PC-9 (cell line): ENCODE measurements around the gene SND1. TPM values are rescaled to one million over a fixed set of nuclear protein-coding genes. Genes with fewer than 3 reads are reported as not detected.

Experiments used
- BruUV-seq: library from RNA; stranded (reverse); fragments of 400-500 nt; replicated peaks from 2 replicates; lab custom pipeline; 2021; lab: Mats Ljungman, UMichigan
- CTCF ChIA-PET: fragments of 300-600 bp; sonication (Branson Sonifier 250); formaldehyde crosslinking; loops from one replicate; lab custom pipeline; 2022; ENCODE audit warnings: antibody characterized with exemption; lab: Charles Lee
- POLR2A ChIA-PET: fragments of 300-600 bp; sonication (Branson Sonifier 250); formaldehyde crosslinking; loops from one replicate; lab custom pipeline; 2022; ENCODE audit warnings: antibody characterized with exemption; ENCODE audit not compliant: unreplicated experiment; lab: Charles Lee
- DNase-seq, 2 experiments: peaks; one replicate each; pipeline versions ENCODE4 v3.0.0 to v3.0.0-alpha.2; 2015 to 2022; ENCODE audit warnings: mixed read lengths in 1 of 2
- H2AFZ ChIP-seq: fragments of 200-600 bp; sonication (generic); 2 replicates; pipeline ENCODE4 v1.8.1; 2017; ENCODE audit warnings: antibody characterized with exemption
- H3F3A ChIP-seq: fragments of 200-600 bp; sonication (generic); 2 replicates; pipeline ENCODE4 v1.8.1; 2017; ENCODE audit warnings: antibody characterized with exemption, mild to moderate bottlenecking, low read depth; ENCODE audit not compliant: insufficient read depth
- H3K27ac ChIP-seq: fragments of 200-600 bp; sonication (generic); 2 replicates; pipeline ENCODE4 v1.6.1; 2016; ENCODE audit warnings: mixed run types
- H3K27me3 ChIP-seq: fragments of 200-600 bp; sonication (generic); 2 replicates; pipeline ENCODE4 v1.6.1; 2016; ENCODE audit warnings: low read depth, mixed run types; ENCODE audit not compliant: insufficient read depth
- H3K36me3 ChIP-seq: fragments of 200-600 bp; sonication (generic); 2 replicates; pipeline ENCODE4 v1.6.1; 2016; ENCODE audit warnings: low read depth, mixed run types
- H3K4me1 ChIP-seq: fragments of 200-600 bp; sonication (generic); replicated peaks from 2 replicates; pipeline ENCODE4 v1.6.1; 2016; ENCODE audit warnings: mixed run types; ENCODE audit not compliant: insufficient read depth
- H3K4me2 ChIP-seq: fragments of 200-600 bp; sonication (generic); 2 replicates; pipeline ENCODE4 v1.6.1; 2017; ENCODE audit warnings: mixed run types
- H3K4me3 ChIP-seq: fragments of 200-600 bp; sonication (generic); 2 replicates; pipeline ENCODE4 v1.6.1; 2016; ENCODE audit warnings: mixed run types
- H3K79me2 ChIP-seq: fragments of 200-600 bp; sonication (generic); 2 replicates; pipeline ENCODE4 v1.6.1; 2017; ENCODE audit warnings: low read depth, mixed run types
- H3K9me2 ChIP-seq: fragments of 200-600 bp; sonication (generic); 2 replicates; pipeline ENCODE4 v1.8.1; 2017; ENCODE audit warnings: mild to moderate bottlenecking; ENCODE audit not compliant: insufficient read depth
- H3K9me3 ChIP-seq: fragments of 200-600 bp; sonication (generic); 2 replicates; pipeline ENCODE4 v1.8.1; 2016; ENCODE audit warnings: low read depth; ENCODE audit not compliant: insufficient read depth
- H4K20me1 ChIP-seq: fragments of 200-600 bp; sonication (generic); 2 replicates; pipeline ENCODE4 v1.8.1; 2017; ENCODE audit not compliant: insufficient read depth
- EZH2 ChIP-seq: fragments of 200-600 bp; sonication (generic); IDR thresholded peaks from 2 replicates; pipeline ENCODE4 v1.8.0; 2017; ENCODE audit warnings: antibody characterized with exemption, low read depth
- intact Hi-C: fragments of 100-400 bp; cut with micrococcal nuclease; formaldehyde crosslinking; loops from one replicate; pipeline ENCODE4 v1.10.0; 2022; ENCODE audit not compliant: unreplicated experiment
- total RNA-seq: library from RNA; stranded (reverse); gene quantifications from 2 replicates; pipeline ENCODE4 v1.2.3, GENCODE V29; 2021
- TF ChIP-seq, protein P1 (sequence below): fragments of 200-600 bp; sonication (generic); conservative IDR thresholded peaks from 2 replicates; pipeline ENCODE4 v1.6.1; 2017; ENCODE audit warnings: mixed run types, antibody characterized with exemption, mild to moderate bottlenecking, moderate library complexity

SND1 gene
- total RNA-seq, 1 experiment from 2014 or later = 273 TPM

- Histone ChIP-seq H2AFZ (no peak overlapping the region), H3K36me3 (no peaks in the 10 kb centered on the region; the same call in 1 of the 2 replicates), H3F3A (no peaks in the 10 kb centered on the region), H3K27ac (no peak overlapping the region), H3K27me3 (no peaks in the 10 kb centered on the region), H4K20me1 (no peaks in the 10 kb centered on the region), H3K4me2 (no peak overlapping the region), H3K79me2 (no peaks in the 10 kb centered on the region), H3K9me3 (no peaks in the 10 kb centered on the region; the same call in 1 of the 2 replicates), H3K9me2 (no peaks in the 10 kb centered on the region), H3K4me1 (no peaks in the 10 kb centered on the region), H3K4me3 (no peak overlapping the region)
- ChIA-PET POLR2A (no interaction called here), CTCF (no interaction called here)
- no TSS peak for BruUV-seq
- intact Hi-C loops = no loop called here
- no peak for DNase-seq
- TF ChIP-seq, protein P1, sequence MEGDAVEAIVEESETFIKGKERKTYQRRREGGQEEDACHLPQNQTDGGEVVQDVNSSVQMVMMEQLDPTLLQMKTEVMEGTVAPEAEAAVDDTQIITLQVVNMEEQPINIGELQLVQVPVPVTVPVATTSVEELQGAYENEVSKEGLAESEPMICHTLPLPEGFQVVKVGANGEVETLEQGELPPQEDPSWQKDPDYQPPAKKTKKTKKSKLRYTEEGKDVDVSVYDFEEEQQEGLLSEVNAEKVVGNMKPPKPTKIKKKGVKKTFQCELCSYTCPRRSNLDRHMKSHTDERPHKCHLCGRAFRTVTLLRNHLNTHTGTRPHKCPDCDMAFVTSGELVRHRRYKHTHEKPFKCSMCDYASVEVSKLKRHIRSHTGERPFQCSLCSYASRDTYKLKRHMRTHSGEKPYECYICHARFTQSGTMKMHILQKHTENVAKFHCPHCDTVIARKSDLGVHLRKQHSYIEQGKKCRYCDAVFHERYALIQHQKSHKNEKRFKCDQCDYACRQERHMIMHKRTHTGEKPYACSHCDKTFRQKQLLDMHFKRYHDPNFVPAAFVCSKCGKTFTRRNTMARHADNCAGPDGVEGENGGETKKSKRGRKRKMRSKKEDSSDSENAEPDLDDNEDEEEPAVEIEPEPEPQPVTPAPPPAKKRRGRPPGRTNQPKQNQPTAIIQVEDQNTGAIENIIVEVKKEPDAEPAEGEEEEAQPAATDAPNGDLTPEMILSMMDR = no peak
- TF ChIP-seq EZH2 = no peak
Measured at GRCh38 chr7:127978421-127978820, 326.4 kb downstream of the SND1 start.

DNA sequence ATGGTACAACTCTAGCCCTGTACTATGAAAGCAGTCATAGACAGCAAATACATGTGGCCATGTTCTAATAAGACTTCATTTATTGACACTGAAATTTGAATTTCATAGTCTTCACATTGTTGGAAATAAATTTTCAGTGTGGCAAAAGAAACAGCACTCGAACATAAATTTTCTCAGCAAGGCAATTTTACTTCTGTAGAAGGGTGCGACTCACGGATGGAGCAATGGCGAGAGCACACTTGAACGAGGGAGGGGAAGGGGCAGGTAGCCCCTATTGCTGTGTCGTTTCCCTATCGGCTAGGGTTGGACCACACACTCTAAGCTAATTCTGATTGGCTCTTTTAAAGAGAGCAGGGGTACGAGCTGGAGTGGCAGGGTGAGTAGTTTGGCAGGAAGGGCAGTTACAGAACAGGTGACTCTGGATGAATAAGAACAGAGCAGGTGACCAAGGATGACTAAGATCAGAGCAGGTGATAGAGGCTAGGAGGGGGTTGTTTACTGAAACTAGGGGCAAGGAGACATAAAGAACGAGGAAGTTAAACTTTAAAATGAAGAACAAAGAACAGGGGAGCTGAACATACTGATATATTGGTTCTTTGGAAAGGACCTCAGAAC is 327.2 kb downstream of the SND1 start:
- H3K4me1 ChIP-seq = peaks cover 7% of the 10 kb centered on the region
- H3K9me3 ChIP-seq = no peaks in the 10 kb centered on the region; the same call in 1 of the 2 replicates
- DNase-seq = no peak
- H3K9me2 ChIP-seq = no peaks in the 10 kb centered on the region
- H3K79me2 ChIP-seq = no peaks in the 10 kb centered on the region
- CTCF ChIA-PET = interaction anchor here (0.7 kb wide), 1 partner anchor 270 kb away, joined by 9 read pairs; no protein-coding TSS in a partner anchor
- BruUV-seq = no TSS peak
- no peak overlapping the region for H2AFZ ChIP-seq
- POLR2A ChIA-PET = no interaction called here
- H3K4me2 ChIP-seq = no peak overlapping the region
- intact Hi-C loops = no loop called here
- no peaks in the 10 kb centered on the region for H3K27me3 ChIP-seq
- H4K20me1 ChIP-seq = no peaks in the 10 kb centered on the region; the same call in 1 of the 2 replicates
- no peak overlapping the region for H3K4me3 ChIP-seq
- no peaks in the 10 kb centered on the region; the same call in 1 of the 2 replicates for H3K36me3 ChIP-seq
- H3K27ac ChIP-seq = no peak overlapping the region
- TF ChIP-seq, protein P1 = no peak
- TF ChIP-seq EZH2 = no peak
- H3F3A ChIP-seq = no peaks in the 10 kb centered on the region

DNA sequence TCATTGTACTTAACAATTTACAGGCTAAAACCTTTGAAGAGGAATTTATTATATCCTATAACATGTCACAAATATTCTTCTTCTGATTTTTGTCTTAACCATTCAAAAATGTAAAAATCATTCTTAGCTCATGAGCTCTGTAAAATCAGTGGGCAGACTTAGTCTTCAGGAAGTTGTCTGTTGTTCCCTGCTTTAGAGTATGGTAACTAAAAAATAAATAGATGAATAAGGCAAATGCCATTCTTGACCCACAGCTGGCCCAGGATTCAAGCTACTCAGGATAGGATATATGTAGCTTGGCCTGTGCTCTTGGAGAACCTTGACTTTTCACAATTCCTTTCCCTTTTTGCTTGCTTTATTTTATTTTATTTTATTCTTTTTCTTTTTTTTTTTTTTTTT is 327.7 kb downstream of the SND1 start:
- H4K20me1 ChIP-seq = no peaks in the 10 kb centered on the region; the same call in 1 of the 2 replicates
- POLR2A ChIA-PET = no interaction called here
- H3F3A ChIP-seq = no peaks in the 10 kb centered on the region
- no TSS peak for BruUV-seq
- no peak for DNase-seq
- no peak overlapping the region for H3K4me2 ChIP-seq
- no peaks in the 10 kb centered on the region; the same call in 1 of the 2 replicates for H3K9me3 ChIP-seq
- no peaks in the 10 kb centered on the region for H3K27me3 ChIP-seq
- H3K27ac ChIP-seq = no peak overlapping the region
- peaks cover 7% of the 10 kb centered on the region for H3K4me1 ChIP-seq
- H3K4me3 ChIP-seq = no peak overlapping the region
- intact Hi-C loops = loop anchor here (5.0 kb wide), 1 partner anchor 68 kb away; no protein-coding TSS in a partner anchor
- TF ChIP-seq, protein P1 = no peak
- TF ChIP-seq EZH2 = no peak
- no peaks in the 10 kb centered on the region for H3K79me2 ChIP-seq
- H3K36me3 ChIP-seq = no peaks in the 10 kb centered on the region; the same call in 1 of the 2 replicates
- H3K9me2 ChIP-seq = no peaks in the 10 kb centered on the region
- no peak overlapping the region for H2AFZ ChIP-seq
- CTCF ChIA-PET = interaction anchor here (0.7 kb wide), 1 partner anchor 270 kb away, joined by 9 read pairs; no protein-coding TSS in a partner anchor
